Lung (tissue), 12 donors: ENCODE measurements around the gene ERFE. TPM values are rescaled to one million over a fixed set of nuclear protein-coding genes. Genes with fewer than 3 reads are reported as not detected.
"Not testable (repeated sequence)": the region's sequence is repeated elsewhere in the genome, so short reads cannot be mapped to it uniquely, and the experiment has no call there.

Source experiments
- ATAC-seq: fragments of 200-7000 bp; cut with Tn5 transposase; one replicate; pipeline ENCODE4 v1.9.1; 2020; ENCODE audit warnings: moderate number of reproducible peaks; ENCODE audit not compliant: insufficient read depth, low FRiP score
- DNase-seq, 3 donors: peaks; one replicate each; pipeline ENCODE4 v3.0.0-alpha.2; 2013 to 2017
- H3K27ac ChIP-seq, 2 donors: one replicate each; pipeline ENCODE4 v1.5.1; 2013; ENCODE audit warnings: mild to moderate bottlenecking in 2 of 2, moderate library complexity in 2 of 2, control low read depth in 1 of 2, inconsistent platforms in 1 of 2, low read depth in 1 of 2, low read length in 1 of 2
- H3K27me3 ChIP-seq, 3 donors: one replicate each; pipeline ENCODE4 v1.5.1; 2013; ENCODE audit warnings: low read length in 2 of 3; ENCODE audit not compliant: control insufficient read depth in 3 of 3, insufficient read depth in 3 of 3
- H3K36me3 ChIP-seq, 4 donors: one replicate each; pipeline ENCODE4 v1.5.1; 2013; ENCODE audit warnings: low read length in 4 of 4, mild to moderate bottlenecking in 1 of 4, moderate library complexity in 1 of 4; ENCODE audit not compliant: control insufficient read depth in 4 of 4, insufficient read depth in 4 of 4
- H3K4me1 ChIP-seq, 5 donors: one replicate each; pipeline ENCODE4 v1.5.1; 2013; ENCODE audit warnings: low read length in 5 of 5, mild to moderate bottlenecking in 2 of 5, moderate library complexity in 1 of 5; ENCODE audit not compliant: control insufficient read depth in 5 of 5, insufficient read depth in 5 of 5
- H3K4me3 ChIP-seq: one replicate; pipeline ENCODE4 v1.5.1; 2013; ENCODE audit warnings: mild to moderate bottlenecking, control low read depth, moderate library complexity
- H3K9ac ChIP-seq, 2 donors: one replicate each; pipeline ENCODE4 v1.5.1; 2013; ENCODE audit warnings: low read length in 2 of 2, control low read depth in 1 of 2; ENCODE audit not compliant: insufficient read depth in 1 of 2
- H3K9me3 ChIP-seq, 4 donors: one replicate each; pipeline ENCODE4 v1.5.1; 2013; ENCODE audit warnings: low read length in 3 of 4, mild to moderate bottlenecking in 1 of 4, moderate library complexity in 1 of 4; ENCODE audit not compliant: control insufficient read depth in 4 of 4, insufficient read depth in 3 of 4
- CTCF ChIP-seq: IDR thresholded peaks from 2 replicates; pipeline ENCODE4 v1.5.1; 2012; ENCODE audit warnings: mild to moderate bottlenecking; ENCODE audit errors: control extremely low read depth, extremely low read depth
- WGBS, 2 donors: extraction: QIAGEN DNeasy Blood & Tissue Kit; methylation state at CpG; one replicate each; pipeline ENCODE4 v1.1.7; 2013; 5-methylcytosine and 5-hydroxymethylcytosine counted together
- polyA plus RNA-seq, 2 donors: library from polyadenylated mRNA; stranded (reverse); fragments of 200-250 nt; gene quantifications; one replicate each; pipeline ENCODE4 v1.2.1, GENCODE V29; 2013
- total RNA-seq, 2 donors: library from RNA; depleted of rRNA in 1 of 2; stranded (reverse); fragments of >200 nt in 1 of 2; gene quantifications; one replicate each; pipeline ENCODE4 v1.2.1, GENCODE V29; 2014 to 2021
- donor health status: control.
- donor health status: control.
- donor health status: Bipolar disorder and iron deficiency.
- donor health status: healthy.
- donor health status: DM: yes; HTN: yes; CAD: no.

ERFE gene
- total and polyA plus RNA-seq, 4 donors, result 0.52 to 0.54 (median 0.54) TPM; not detected in 1

- no peak overlapping the region for H3K4me3 ChIP-seq
- H3K27ac ChIP-seq, result no peak overlapping the region
- no peaks in the 10 kb centered on the region for H3K4me1 ChIP-seq
- H3K9ac ChIP-seq, result no peak overlapping the region
- no peak for TF ChIP-seq CTCF
- H3K36me3 ChIP-seq, result no peaks in the 10 kb centered on the region
- ATAC-seq (no peak), DNase-seq (no peak)
- peaks cover 0 to 4% (median 1%) of the 10 kb centered on the region in 4 donors for H3K9me3 ChIP-seq
- H3K27me3 ChIP-seq, result peaks cover 0 to 5% (median 0%) of the 10 kb centered on the region in 3 donors
- WGBS, 2 donors, result 92% methylated on average over 32 of the region's 32 CpGs
Observed at GRCh38 chr2:238114851-238115660, 43.7 kb upstream of the ERFE start.

- not testable (repeated sequence) for H3K36me3 ChIP-seq, H3K27me3 ChIP-seq, H3K4me1 ChIP-seq, H3K27ac ChIP-seq, H3K4me3 ChIP-seq, ATAC-seq, H3K9ac ChIP-seq, H3K9me3 ChIP-seq
- WGBS, 2 donors, result 91 to 97% methylated on average over 12 of the region's 12 CpGs
- peak in 1 of 3 donors; percentile 11 for DNase-seq
Observed at GRCh38 chr2:238115709-238116108, 43.1 kb upstream of the ERFE start.

GRCh38 chr2:238116298-238117198 is 42.2 kb upstream of the ERFE start:
- H3K9me3 ChIP-seq, result peaks cover 0 to 3% (median 1%) of the 10 kb centered on the region in 4 donors
- H3K27ac ChIP-seq, result no peak overlapping the region
- TF ChIP-seq CTCF, result no peak
- DNase-seq, result no peak
- H3K4me3 ChIP-seq, result no peak overlapping the region
- no peaks in the 10 kb centered on the region for H3K36me3 ChIP-seq
- H3K4me1 ChIP-seq, result peaks cover 0 to 3% (median 0%) of the 10 kb centered on the region in 5 donors
- ATAC-seq, result no peak
- H3K9ac ChIP-seq, result no peak overlapping the region
- H3K27me3 ChIP-seq, result peaks cover 0 to 5% (median 0%) of the 10 kb centered on the region in 3 donors
- WGBS, 2 donors, result 88 to 95% methylated on average over 21 of the region's 21 CpGs
